Panc1 (cell line): ENCODE data around the gene IRF2.

Experiments
- POLR2AphosphoS5 ChIP-seq: IDR thresholded peaks from 2 replicates; pipeline ENCODE4 v1.6.1; 2012; ENCODE audit warnings: mild to moderate bottlenecking, low read depth, low read length, moderate library complexity
- TCF7L2 ChIP-seq: IDR thresholded peaks from 2 replicates; pipeline ENCODE4 v1.6.1; 2011; ENCODE audit warnings: mild to moderate bottlenecking, low read depth, low read length, inconsistent platforms
- TF ChIP-seq, protein P1 (sequence below): fragments of 450-650 bp; IDR thresholded peaks from 2 replicates; pipeline ENCODE4 v1.5.1; 2017; ENCODE audit warnings: mild to moderate bottlenecking
- TF ChIP-seq, protein P2 (sequence below), 2 experiments: IDR thresholded peaks; 2 replicates each; pipeline ENCODE4 v1.6.1; 2011 to 2012; ENCODE audit warnings: low read depth in 2 of 2, control low read depth in 1 of 2, low read length in 1 of 2, mild to moderate bottlenecking in 1 of 2, moderate library complexity in 1 of 2; ENCODE audit not compliant: insufficient read depth in 1 of 2

DNA sequence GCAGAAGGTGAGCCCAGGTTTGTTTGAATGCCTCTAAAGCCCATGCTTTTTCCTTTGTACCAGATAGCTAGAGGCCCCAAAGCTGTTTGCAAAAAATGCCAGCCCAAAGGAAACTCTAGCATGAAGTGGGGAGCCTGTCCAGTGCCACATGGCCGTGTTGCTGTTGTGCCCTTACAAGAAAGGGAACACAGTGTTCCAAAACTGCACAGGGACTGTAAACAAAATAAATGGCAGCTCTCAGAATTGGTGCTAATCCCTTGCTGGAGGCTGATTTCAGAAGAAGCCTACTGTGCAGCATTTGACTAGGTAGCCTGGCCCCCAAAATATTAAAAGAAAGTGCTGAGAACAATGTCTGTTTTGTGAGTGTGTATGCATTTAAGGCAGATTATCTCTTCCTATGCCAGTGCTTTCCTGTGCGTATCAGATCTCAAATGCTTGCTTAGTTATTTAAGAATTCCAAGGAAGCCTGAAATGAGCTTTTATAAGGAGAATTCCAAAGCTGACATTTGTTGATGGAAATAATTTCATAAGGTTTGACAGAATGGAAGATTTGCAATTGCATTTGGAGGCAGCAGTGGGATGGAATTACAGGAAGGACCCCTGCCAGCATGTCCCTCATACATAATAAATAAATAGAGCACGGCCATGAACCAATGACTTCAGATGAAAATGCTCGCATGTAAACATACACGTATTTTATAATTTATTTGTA lies 115.7 kb downstream of the IRF2 start:
- TF ChIP-seq POLR2AphosphoS5 (no peak), TCF7L2 (no peak)
- TF ChIP-seq, protein P1, sequence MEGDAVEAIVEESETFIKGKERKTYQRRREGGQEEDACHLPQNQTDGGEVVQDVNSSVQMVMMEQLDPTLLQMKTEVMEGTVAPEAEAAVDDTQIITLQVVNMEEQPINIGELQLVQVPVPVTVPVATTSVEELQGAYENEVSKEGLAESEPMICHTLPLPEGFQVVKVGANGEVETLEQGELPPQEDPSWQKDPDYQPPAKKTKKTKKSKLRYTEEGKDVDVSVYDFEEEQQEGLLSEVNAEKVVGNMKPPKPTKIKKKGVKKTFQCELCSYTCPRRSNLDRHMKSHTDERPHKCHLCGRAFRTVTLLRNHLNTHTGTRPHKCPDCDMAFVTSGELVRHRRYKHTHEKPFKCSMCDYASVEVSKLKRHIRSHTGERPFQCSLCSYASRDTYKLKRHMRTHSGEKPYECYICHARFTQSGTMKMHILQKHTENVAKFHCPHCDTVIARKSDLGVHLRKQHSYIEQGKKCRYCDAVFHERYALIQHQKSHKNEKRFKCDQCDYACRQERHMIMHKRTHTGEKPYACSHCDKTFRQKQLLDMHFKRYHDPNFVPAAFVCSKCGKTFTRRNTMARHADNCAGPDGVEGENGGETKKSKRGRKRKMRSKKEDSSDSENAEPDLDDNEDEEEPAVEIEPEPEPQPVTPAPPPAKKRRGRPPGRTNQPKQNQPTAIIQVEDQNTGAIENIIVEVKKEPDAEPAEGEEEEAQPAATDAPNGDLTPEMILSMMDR = no peak
- TF ChIP-seq, protein P2, sequence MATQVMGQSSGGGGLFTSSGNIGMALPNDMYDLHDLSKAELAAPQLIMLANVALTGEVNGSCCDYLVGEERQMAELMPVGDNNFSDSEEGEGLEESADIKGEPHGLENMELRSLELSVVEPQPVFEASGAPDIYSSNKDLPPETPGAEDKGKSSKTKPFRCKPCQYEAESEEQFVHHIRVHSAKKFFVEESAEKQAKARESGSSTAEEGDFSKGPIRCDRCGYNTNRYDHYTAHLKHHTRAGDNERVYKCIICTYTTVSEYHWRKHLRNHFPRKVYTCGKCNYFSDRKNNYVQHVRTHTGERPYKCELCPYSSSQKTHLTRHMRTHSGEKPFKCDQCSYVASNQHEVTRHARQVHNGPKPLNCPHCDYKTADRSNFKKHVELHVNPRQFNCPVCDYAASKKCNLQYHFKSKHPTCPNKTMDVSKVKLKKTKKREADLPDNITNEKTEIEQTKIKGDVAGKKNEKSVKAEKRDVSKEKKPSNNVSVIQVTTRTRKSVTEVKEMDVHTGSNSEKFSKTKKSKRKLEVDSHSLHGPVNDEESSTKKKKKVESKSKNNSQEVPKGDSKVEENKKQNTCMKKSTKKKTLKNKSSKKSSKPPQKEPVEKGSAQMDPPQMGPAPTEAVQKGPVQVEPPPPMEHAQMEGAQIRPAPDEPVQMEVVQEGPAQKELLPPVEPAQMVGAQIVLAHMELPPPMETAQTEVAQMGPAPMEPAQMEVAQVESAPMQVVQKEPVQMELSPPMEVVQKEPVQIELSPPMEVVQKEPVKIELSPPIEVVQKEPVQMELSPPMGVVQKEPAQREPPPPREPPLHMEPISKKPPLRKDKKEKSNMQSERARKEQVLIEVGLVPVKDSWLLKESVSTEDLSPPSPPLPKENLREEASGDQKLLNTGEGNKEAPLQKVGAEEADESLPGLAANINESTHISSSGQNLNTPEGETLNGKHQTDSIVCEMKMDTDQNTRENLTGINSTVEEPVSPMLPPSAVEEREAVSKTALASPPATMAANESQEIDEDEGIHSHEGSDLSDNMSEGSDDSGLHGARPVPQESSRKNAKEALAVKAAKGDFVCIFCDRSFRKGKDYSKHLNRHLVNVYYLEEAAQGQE (IDR thresholded peaks at IDR 0.05; ENCODE audit: insufficient read depth in 1 of 2, low read depth in 2 of 2, low read length in 1 of 2) = no peak
